ENCODE measurements around the gene ZNF638. TPM values are rescaled to one million over a fixed set of nuclear protein-coding genes. Genes with fewer than 3 reads are reported as not detected.

The ZNF638 gene
- total and polyA plus RNA-seq, 2 donors (not counting 3 experiments of a cell fraction or from before 2014, with no cell fraction given) = 36.4 to 111 TPM

GRCh38 chr2:71462056-71462605, 130.5 kb downstream of the ZNF638 start:
- no peak overlapping the region for H3K9ac ChIP-seq (replicated peaks; ENCODE audit: extremely low read depth, insufficient read depth, low read length)
- no TSS peak for BruUV-seq (replicated peaks)
- dilution Hi-C loops (cut with MboI; ENCODE audit: extremely low pct_ligation_motif_present, low sequenced_read_pairs) (no loop called here), intact Hi-C loops (cut with micrococcal nuclease) (no loop called here)
- no peak for DNase-seq (ENCODE audit: low read depth, low spot score)
- H2AFZ ChIP-seq (ENCODE audit: low read depth, low read length) = no peak overlapping the region
- H3K79me2 ChIP-seq (ENCODE audit: control insufficient read depth, insufficient read depth, low read length) = no peaks in the 10 kb centered on the region
- no peak overlapping the region for H3K27ac ChIP-seq (ENCODE audit: insufficient read depth, low read depth, low read length)
- H3K9me3 ChIP-seq (replicated peaks; ENCODE audit: control insufficient read depth, insufficient read depth, low read length) = no peaks in the 10 kb centered on the region
- no peak overlapping the region for H3K4me2 ChIP-seq (ENCODE audit: insufficient read depth, low read length)
- no peaks in the 10 kb centered on the region for H3K27me3 ChIP-seq (ENCODE audit: control insufficient read depth in 2 of 2, insufficient read depth in 2 of 2, low read length in 2 of 2)
- ChIA-PET POLR2A (interaction anchor here (1.3 to 1.5 kb wide), 2 partner anchors 37 to 50 kb away, joined by 3 to 7 read pairs; no protein-coding TSS in a partner anchor), CTCF (interaction anchor here (0.6 to 19.5 kb wide), 11 partner anchors 9 to 394 kb away, joined by 3 to 670 read pairs (median 14); partner anchors contain the start of genes DYSF and NAGK)
- FAIRE-seq = peak; percentile 47
- no peak overlapping the region for H3K4me3 ChIP-seq (replicated peaks in 1 of 3; ENCODE audit: insufficient read depth in 1 of 3, low read depth in 1 of 3, low read length in 3 of 3)
- H3K36me3 ChIP-seq (ENCODE audit: control insufficient read depth in 2 of 2, extremely low read depth in 1 of 2, insufficient read depth in 2 of 2, low read length in 2 of 2) = no peaks in the 10 kb centered on the region
- H3K9me1 ChIP-seq (replicated peaks; ENCODE audit: control insufficient read depth, extremely low read depth, insufficient read depth, low read length) = no peaks in the 10 kb centered on the region
- H3K4me1 ChIP-seq (ENCODE audit: control insufficient read depth, extremely low read depth, insufficient read depth, low read length) = peaks cover 53% of the 10 kb centered on the region
- TF ChIP-seq GATA2 (IDR thresholded peaks at IDR 0.05; ENCODE audit: insufficient read depth, insufficient read length, low read depth, low read length) (no peak), FOS (IDR thresholded peaks at IDR 0.05; ENCODE audit: borderline replicate concordance, insufficient read depth, low read length) (no peak), CTCF (IDR thresholded peaks at IDR 0.05; ENCODE audit: extremely low read depth in 1 of 2, insufficient read depth in 1 of 2, low read depth in 1 of 2, low read length in 2 of 2) (no peak), MAX (IDR thresholded peaks at IDR 0.05; ENCODE audit: insufficient read depth, insufficient read length) (no peak), POLR2A (IDR thresholded peaks at IDR 0.05; ENCODE audit: low read depth, low read length) (no peak), POLR2AphosphoS5 (IDR thresholded peaks at IDR 0.05; ENCODE audit: insufficient read depth, low read depth, low read length) (no peak), JUN (IDR thresholded peaks at IDR 0.05; ENCODE audit: borderline replicate concordance, insufficient read depth, insufficient read length, low read depth) (no peak), EZH2 (IDR thresholded peaks at IDR 0.05; ENCODE audit: borderline replicate concordance, low read depth, low read length, severe bottlenecking) (no peak), MYC (IDR thresholded peaks at IDR 0.05; ENCODE audit: low read depth, low read length) (no peak)
- H4K20me1 ChIP-seq (replicated peaks; ENCODE audit: control insufficient read depth, extremely low read depth, insufficient read depth, low read length) = no peaks in the 10 kb centered on the region

Data from endothelial cell of umbilical vein (primary cell).